Measurements from ENCODE around the gene SPTAN1.

GRCh38 chr9:128579194-128579593 lies 26.8 kb downstream of the SPTAN1 start:
- no peak for TF ChIP-seq CTCF (IDR thresholded peaks at IDR 0.05)
- TF ChIP-seq POLR2A (IDR thresholded peaks at IDR 0.05), result no peak

Measured in right lobe of liver (tissue), 4 donors.